HG03025 (cell line): ENCODE measurements around the gene SLC2A6.
"Not testable (repeated sequence)": the region's sequence is repeated elsewhere in the genome, so short reads cannot be mapped to it uniquely, and the experiment has no call there.

ENCODE experiments used
- ATAC-seq: cut with Tn5 transposase; IDR thresholded peaks from one replicate; pipeline ENCODE4 v1.9.1; 2021; ENCODE audit warnings: mild to moderate bottlenecking, moderate library complexity; ENCODE audit not compliant: unreplicated experiment, low FRiP score

The SLC2A6 gene

GRCh38 chr9:133465984-133466383, 12.9 kb downstream of the SLC2A6 start:
- ATAC-seq = no peak

- ATAC-seq = no peak
These were observed 14.3 kb downstream of the SLC2A6 start for GRCh38 chr9:133464638-133465037.

- no peak for ATAC-seq
These were observed 14.9 kb downstream of the SLC2A6 start for GRCh38 chr9:133463864-133464615.

GRCh38 chr9:133463234-133463863, 15.6 kb downstream of the SLC2A6 start:
- ATAC-seq = no peak

- ATAC-seq = no peak
These were observed 16.9 kb downstream of the SLC2A6 start for GRCh38 chr9:133461975-133462374.

- ATAC-seq = peak; percentile 35
These were observed 18.3 kb downstream of the SLC2A6 start for GRCh38 chr9:133460405-133461175.

GRCh38 chr9:133459476-133460404, 19.2 kb downstream of the SLC2A6 start, which contains the start of gene CACFD1:
CACFD1 (plus strand) TSS chr9:133459978; CDS start chr9:133460067, 89 bp downstream.
- ATAC-seq = peak; percentile 64

GRCh38 chr9:133458643-133459312, 20.1 kb downstream of the SLC2A6 start:
- no peak for ATAC-seq

- no peak for ATAC-seq
These were observed 21.2 kb downstream of the SLC2A6 start for GRCh38 chr9:133457748-133458147.

- ATAC-seq = no peak
These were observed 21.7 kb downstream of the SLC2A6 start for GRCh38 chr9:133457233-133457632.

- no peak for ATAC-seq
These were observed 22.5 kb downstream of the SLC2A6 start for GRCh38 chr9:133456409-133456808.

- ATAC-seq = no peak
These were observed 23.0 kb downstream of the SLC2A6 start for GRCh38 chr9:133455936-133456335.

- no peak for ATAC-seq
These were observed 23.8 kb downstream of the SLC2A6 start for GRCh38 chr9:133454943-133455673.

GRCh38 chr9:133454325-133454724, 24.6 kb downstream of the SLC2A6 start:
- ATAC-seq = no peak

GRCh38 chr9:133453651-133454050, 25.2 kb downstream of the SLC2A6 start:
- no peak for ATAC-seq

GRCh38 chr9:133452562-133452961, 26.3 kb downstream of the SLC2A6 start:
- no peak for ATAC-seq

GRCh38 chr9:133451865-133452264, 27.0 kb downstream of the SLC2A6 start:
- ATAC-seq = not testable (repeated sequence)

GRCh38 chr9:133449760-133450159, 29.1 kb downstream of the SLC2A6 start:
- no peak for ATAC-seq

GRCh38 chr9:133448487-133448972, 30.4 kb downstream of the SLC2A6 start:
- ATAC-seq = no peak
